Measurements from ENCODE around the gene ADM5.

The ADM5 gene

DNA sequence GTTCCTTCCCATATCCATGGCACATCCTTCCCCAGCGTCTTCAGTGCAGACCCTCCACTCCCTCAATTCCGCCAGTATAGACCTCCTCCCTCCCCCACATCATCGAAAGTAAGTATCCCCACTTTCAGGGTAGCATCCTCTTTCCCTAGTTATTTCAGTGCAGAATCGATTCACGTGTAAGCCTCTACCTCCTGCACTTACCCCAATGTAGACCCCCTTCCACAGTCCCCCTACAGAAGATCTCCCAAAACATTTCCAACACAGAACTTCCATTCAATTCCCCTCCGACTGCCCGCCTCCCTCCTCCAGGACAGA, 24.4 kb upstream of the ADM5 start:
- Histone ChIP-seq H3K4me2 (ENCODE audit: low read length, poor library complexity, severe bottlenecking) (peak overlapping the region; percentile 89), H2AK5ac (ENCODE audit: low read length, severe bottlenecking) (no peak overlapping the region), H3K27ac (ENCODE audit: low read length, poor library complexity, severe bottlenecking) (peak overlapping the region; percentile 97), H2BK5ac (ENCODE audit: low read depth, low read length, poor library complexity, severe bottlenecking) (no peak overlapping the region), H2AFZ (ENCODE audit: low read depth, low read length) (no peak overlapping the region), H3K9me3 (ENCODE audit: control insufficient read depth, low read length) (no peaks in the 10 kb centered on the region), H3K14ac (ENCODE audit: low read length in 2 of 2) (peak overlapping the region in 1 of 2 experiments; percentile 64), H3K4me1 (ENCODE audit: control insufficient read depth, insufficient read depth, low read depth, low read length) (peaks cover 17% of the 10 kb centered on the region), H3K79me1 (replicated peaks; ENCODE audit: low read length, poor library complexity, severe bottlenecking) (peaks cover 45% of the 10 kb centered on the region), H3K27me3 (ENCODE audit: control insufficient read depth in 1 of 2, insufficient read depth in 1 of 2, low read length in 2 of 2) (no peaks in the 10 kb centered on the region), H3K36me3 (ENCODE audit: control insufficient read depth in 1 of 2, insufficient read depth in 2 of 2, low read depth in 1 of 2, low read length in 2 of 2) (peaks cover 43 to 47% of the 10 kb centered on the region in 2 experiments), H4K8ac (ENCODE audit: low read length) (no peak overlapping the region), H2BK15ac (ENCODE audit: low read depth, poor library complexity, severe bottlenecking) (no peak overlapping the region), H4K91ac (ENCODE audit: low read length) (no peak overlapping the region), H2BK12ac (ENCODE audit: low read length in 2 of 2) (no peak overlapping the region), H3K4me3 (ENCODE audit: insufficient read depth in 1 of 2, low read depth in 1 of 2, low read length in 2 of 2) (peak overlapping the region; percentile 67 to 97), H3K18ac (ENCODE audit: low read depth in 1 of 2, low read length in 2 of 2) (peak overlapping the region; percentile 14 to 49), H3K9ac (ENCODE audit: low read length) (peak overlapping the region; percentile 93), H3K23ac (ENCODE audit: low read length in 2 of 2) (no peak overlapping the region), H3K4ac (ENCODE audit: low read depth in 1 of 2, low read length in 2 of 2) (peak overlapping the region in 1 of 2 experiments; percentile 42), H2BK120ac (ENCODE audit: low read depth, low read length) (no peak overlapping the region)
- WGBS, result under 1% methylated on average over 7 of the region's 7 CpGs
- DNase-seq, result no peak

DNA sequence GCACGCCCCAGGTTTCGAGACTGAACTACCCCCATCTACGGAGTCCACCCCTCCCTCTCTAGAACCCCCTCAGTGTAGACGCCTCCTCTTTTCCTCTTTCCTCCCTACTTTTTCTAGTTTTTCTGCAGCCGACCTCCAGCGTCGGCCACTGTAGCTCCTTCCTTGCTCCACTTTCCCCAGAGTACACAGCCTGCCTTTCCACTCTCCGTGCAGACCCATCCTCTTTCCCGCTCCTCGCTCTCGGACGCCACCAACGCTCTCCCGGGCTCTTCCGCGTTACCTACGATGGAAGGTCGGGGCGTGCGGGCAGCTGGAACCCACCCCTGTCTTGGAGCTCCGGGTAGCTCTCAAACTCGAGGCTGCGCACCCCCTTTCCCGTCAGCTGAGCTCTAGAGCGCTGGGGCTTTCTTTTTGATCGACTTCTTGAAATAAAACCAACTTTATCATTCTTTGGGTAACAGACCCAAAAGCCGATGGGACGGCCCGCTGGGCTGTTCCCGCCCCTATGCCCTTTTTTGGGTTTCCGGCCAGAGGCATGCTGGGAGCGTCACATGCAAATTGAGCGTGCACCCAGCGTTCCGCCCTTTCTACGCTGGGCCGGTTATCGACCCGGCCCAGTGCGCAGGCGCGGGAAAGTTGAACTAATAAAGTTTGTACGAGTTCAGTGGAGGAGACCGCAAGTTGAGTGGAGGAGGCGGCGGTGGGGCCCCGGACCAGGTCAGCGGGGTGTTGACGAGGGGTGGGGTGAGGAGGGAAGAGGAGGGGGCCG, 23.9 kb upstream of the ADM5 start, which contains the start of the genes BCL2L12 and IRF3:
Gene BCL2L12 (plus strand): TSS at position 583 of the 769 bp plus-strand sequence. CDS start 760 bp downstream, outside the sequence.
Gene IRF3 (minus strand): TSS at position 507 of the 769 bp plus-strand sequence. CDS start 1,019 bp downstream, outside the sequence.
- H3K4me1 ChIP-seq (ENCODE audit: control insufficient read depth, insufficient read depth, low read depth, low read length), result peaks cover 16% of the 10 kb centered on the region
- H3K27me3 ChIP-seq (ENCODE audit: control insufficient read depth in 1 of 2, insufficient read depth in 1 of 2, low read length in 2 of 2), result no peaks in the 10 kb centered on the region
- peak within 1 kb of the TSS; percentile 70 to 97 for H3K4me3 ChIP-seq (ENCODE audit: insufficient read depth in 1 of 2, low read depth in 1 of 2, low read length in 2 of 2)
- no peaks in the 10 kb centered on the region for H3K9me3 ChIP-seq (ENCODE audit: control insufficient read depth, low read length)
- H3K9ac ChIP-seq (ENCODE audit: low read length), result peak within 1 kb of the TSS; percentile 93
- H2BK15ac ChIP-seq (ENCODE audit: low read depth, poor library complexity, severe bottlenecking), result no peak within 1 kb of the TSS
- H4K8ac ChIP-seq (ENCODE audit: low read length), result peak within 1 kb of the TSS; percentile 9
- peak within 1 kb of the TSS; percentile 94 to 97 for H3K18ac ChIP-seq (ENCODE audit: low read depth in 1 of 2, low read length in 2 of 2)
- H2BK5ac ChIP-seq (ENCODE audit: low read depth, low read length, poor library complexity, severe bottlenecking), result peak within 1 kb of the TSS; percentile 76
- peak within 1 kb of the TSS in 1 of 2 experiments; percentile 29 for H2BK12ac ChIP-seq (ENCODE audit: low read length in 2 of 2)
- peak within 1 kb of the TSS; percentile 93 for H3K4me2 ChIP-seq (ENCODE audit: low read length, poor library complexity, severe bottlenecking)
- peak within 1 kb of the TSS in 1 of 2 experiments; percentile 95 for H3K14ac ChIP-seq (ENCODE audit: low read length in 2 of 2)
- peak within 1 kb of the TSS; percentile 97 for H3K27ac ChIP-seq (ENCODE audit: low read length, poor library complexity, severe bottlenecking)
- DNase-seq, result peak; percentile 97
- H2AFZ ChIP-seq (ENCODE audit: low read depth, low read length), result peak within 1 kb of the TSS; percentile 64
- no peak within 1 kb of the TSS for H2AK5ac ChIP-seq (ENCODE audit: low read length, severe bottlenecking)
- WGBS, result under 1% methylated on average over 50 of the region's 50 CpGs
- peaks cover 42 to 47% of the 10 kb centered on the region in 2 experiments for H3K36me3 ChIP-seq (ENCODE audit: control insufficient read depth in 1 of 2, insufficient read depth in 2 of 2, low read depth in 1 of 2, low read length in 2 of 2)
- H4K91ac ChIP-seq (ENCODE audit: low read length), result peak within 1 kb of the TSS; percentile 9
- H3K79me1 ChIP-seq (replicated peaks; ENCODE audit: low read length, poor library complexity, severe bottlenecking), result peaks cover 48% of the 10 kb centered on the region
- peak within 1 kb of the TSS in 1 of 2 experiments; percentile 83 for H3K4ac ChIP-seq (ENCODE audit: low read depth in 1 of 2, low read length in 2 of 2)
- H2BK120ac ChIP-seq (ENCODE audit: low read depth, low read length), result peak within 1 kb of the TSS; percentile 61
- peak within 1 kb of the TSS in 1 of 2 experiments; percentile 46 for H3K23ac ChIP-seq (ENCODE audit: low read length in 2 of 2)

DNA sequence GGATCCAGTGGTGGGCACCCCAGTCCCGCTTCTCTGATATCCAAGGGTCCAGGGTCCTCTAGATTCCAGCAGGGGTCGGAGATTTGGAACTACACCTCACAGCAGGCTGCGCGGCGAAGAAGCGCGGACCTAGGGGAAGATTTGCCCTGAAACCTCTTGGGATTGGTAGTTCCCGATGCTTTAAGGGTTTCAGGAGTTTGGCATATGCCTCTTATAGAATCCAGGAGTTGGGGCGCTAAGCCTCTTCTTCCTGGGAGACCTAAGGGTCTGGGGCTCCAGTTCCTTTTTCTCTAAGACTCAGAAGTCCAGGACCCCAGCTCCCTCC, 23.3 kb upstream of the ADM5 start:
- Histone ChIP-seq H2BK120ac (ENCODE audit: low read depth, low read length) (no peak overlapping the region), H2BK5ac (ENCODE audit: low read depth, low read length, poor library complexity, severe bottlenecking) (peak overlapping the region; percentile 5), H3K27ac (ENCODE audit: low read length, poor library complexity, severe bottlenecking) (no peak overlapping the region), H4K91ac (ENCODE audit: low read length) (no peak overlapping the region), H2AK5ac (ENCODE audit: low read length, severe bottlenecking) (no peak overlapping the region), H3K14ac (ENCODE audit: low read length in 2 of 2) (no peak overlapping the region), H4K8ac (ENCODE audit: low read length) (no peak overlapping the region), H3K9me3 (ENCODE audit: control insufficient read depth, low read length) (no peaks in the 10 kb centered on the region), H3K4me1 (ENCODE audit: control insufficient read depth, insufficient read depth, low read depth, low read length) (peaks cover 14% of the 10 kb centered on the region), H3K27me3 (ENCODE audit: control insufficient read depth in 1 of 2, insufficient read depth in 1 of 2, low read length in 2 of 2) (no peaks in the 10 kb centered on the region), H2BK15ac (ENCODE audit: low read depth, poor library complexity, severe bottlenecking) (no peak overlapping the region), H3K4me2 (ENCODE audit: low read length, poor library complexity, severe bottlenecking) (peak overlapping the region; percentile 93), H3K23ac (ENCODE audit: low read length in 2 of 2) (no peak overlapping the region), H3K9ac (ENCODE audit: low read length) (peak overlapping the region; percentile 93), H3K4me3 (ENCODE audit: insufficient read depth in 1 of 2, low read depth in 1 of 2, low read length in 2 of 2) (peak overlapping the region; percentile 70 to 97), H3K36me3 (ENCODE audit: control insufficient read depth in 1 of 2, insufficient read depth in 2 of 2, low read depth in 1 of 2, low read length in 2 of 2) (peaks cover 37 to 45% of the 10 kb centered on the region in 2 experiments), H3K79me1 (replicated peaks; ENCODE audit: low read length, poor library complexity, severe bottlenecking) (peaks cover 47% of the 10 kb centered on the region), H2BK12ac (ENCODE audit: low read length in 2 of 2) (no peak overlapping the region), H3K18ac (ENCODE audit: low read depth in 1 of 2, low read length in 2 of 2) (no peak overlapping the region), H2AFZ (ENCODE audit: low read depth, low read length) (no peak overlapping the region), H3K4ac (ENCODE audit: low read depth in 1 of 2, low read length in 2 of 2) (no peak overlapping the region)
- no peak for DNase-seq
- WGBS, result 0% methylated on average over 9 of the region's 9 CpGs

DNA sequence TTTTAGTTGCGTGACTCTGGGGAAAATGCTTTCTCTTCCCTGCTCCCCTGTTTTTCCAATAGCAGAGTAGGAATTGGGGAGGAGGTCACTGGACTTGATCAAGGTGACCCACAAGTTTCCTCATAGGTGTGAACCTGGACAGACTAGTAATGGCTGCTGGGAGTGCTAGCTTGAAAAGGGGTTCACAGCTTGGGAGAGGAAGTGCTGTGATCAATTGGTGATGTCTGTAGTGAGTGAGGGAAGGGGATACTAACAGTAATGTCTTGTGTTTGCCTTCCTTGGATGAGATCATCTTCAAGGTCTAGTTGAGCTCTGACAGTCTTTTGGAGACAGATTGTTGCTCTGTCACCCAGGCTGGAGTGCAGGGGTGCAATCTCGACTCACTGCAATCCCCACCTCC, 21.9 kb upstream of the ADM5 start:
- Histone ChIP-seq H3K27ac (ENCODE audit: low read length, poor library complexity, severe bottlenecking) (no peak overlapping the region), H4K8ac (ENCODE audit: low read length) (no peak overlapping the region), H3K9me3 (ENCODE audit: control insufficient read depth, low read length) (no peaks in the 10 kb centered on the region), H3K4ac (ENCODE audit: low read depth in 1 of 2, low read length in 2 of 2) (no peak overlapping the region), H3K23ac (ENCODE audit: low read length in 2 of 2) (no peak overlapping the region), H3K18ac (ENCODE audit: low read depth in 1 of 2, low read length in 2 of 2) (no peak overlapping the region), H2AK5ac (ENCODE audit: low read length, severe bottlenecking) (peak overlapping the region; percentile 33), H3K79me1 (replicated peaks; ENCODE audit: low read length, poor library complexity, severe bottlenecking) (peaks cover 40% of the 10 kb centered on the region), H3K36me3 (ENCODE audit: control insufficient read depth in 1 of 2, insufficient read depth in 2 of 2, low read depth in 1 of 2, low read length in 2 of 2) (peaks cover 25 to 32% of the 10 kb centered on the region in 2 experiments), H2AFZ (ENCODE audit: low read depth, low read length) (no peak overlapping the region), H3K4me2 (ENCODE audit: low read length, poor library complexity, severe bottlenecking) (no peak overlapping the region), H2BK5ac (ENCODE audit: low read depth, low read length, poor library complexity, severe bottlenecking) (no peak overlapping the region), H2BK15ac (ENCODE audit: low read depth, poor library complexity, severe bottlenecking) (no peak overlapping the region), H3K4me3 (ENCODE audit: insufficient read depth in 1 of 2, low read depth in 1 of 2, low read length in 2 of 2) (no peak overlapping the region), H3K9ac (ENCODE audit: low read length) (peak overlapping the region; percentile 93), H2BK12ac (ENCODE audit: low read length in 2 of 2) (no peak overlapping the region), H3K27me3 (ENCODE audit: control insufficient read depth in 1 of 2, insufficient read depth in 1 of 2, low read length in 2 of 2) (no peaks in the 10 kb centered on the region), H4K91ac (ENCODE audit: low read length) (no peak overlapping the region), H3K4me1 (ENCODE audit: control insufficient read depth, insufficient read depth, low read depth, low read length) (peaks cover 19% of the 10 kb centered on the region), H2BK120ac (ENCODE audit: low read depth, low read length) (no peak overlapping the region), H3K14ac (ENCODE audit: low read length in 2 of 2) (no peak overlapping the region)
- no peak for DNase-seq
- 97% methylated on average over 1 of the region's 2 CpGs for WGBS

Data from mesenchymal stem cell (in vitro differentiated cells and primary cell).